Measurements from ENCODE around the gene DCST1.

DCST1 gene

GRCh38 chr1:155012776-155013602 lies 20.6 kb upstream of the DCST1 start:
- H3K9me3 ChIP-seq (ENCODE audit: control insufficient read depth, insufficient read depth, low read length), result no peaks in the 10 kb centered on the region
- H3K4me1 ChIP-seq (ENCODE audit: insufficient read depth, low read length), result peaks cover 28% of the 10 kb centered on the region; the same call in 1 of the 2 replicates
- no peak overlapping the region for H3K9ac ChIP-seq (ENCODE audit: low read depth, low read length)
- peaks cover 2% of the 10 kb centered on the region; the same call in 1 of the 2 replicates for H3K36me3 ChIP-seq (ENCODE audit: insufficient read depth, low read length)

DNA sequence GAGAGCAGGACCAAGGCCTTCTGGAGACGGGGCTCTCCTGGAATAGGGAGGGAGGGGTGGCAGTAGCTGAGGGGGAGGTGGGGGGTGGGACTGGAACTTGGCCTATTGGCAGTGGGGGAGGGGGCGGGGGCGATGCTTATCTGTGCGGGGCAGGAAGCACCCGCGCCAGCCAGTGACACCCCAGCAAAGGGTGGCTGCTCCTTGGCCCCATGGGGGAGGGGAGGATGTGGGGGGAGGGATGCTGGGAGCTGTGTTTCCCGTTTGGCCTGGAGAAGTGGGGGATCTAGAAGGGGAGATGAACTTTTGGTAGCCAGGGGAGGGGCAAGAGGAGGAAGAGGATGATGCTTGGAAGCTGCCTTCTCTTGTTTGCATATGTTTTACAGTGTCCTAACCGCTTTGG lies 20.0 kb upstream of the DCST1 start:
- H3K9ac ChIP-seq (ENCODE audit: low read depth, low read length), result no peak overlapping the region
- H3K4me1 ChIP-seq (ENCODE audit: insufficient read depth, low read length), result peaks cover 24% of the 10 kb centered on the region; the same call in 1 of the 2 replicates
- peaks cover 2% of the 10 kb centered on the region; the same call in 1 of the 2 replicates for H3K36me3 ChIP-seq (ENCODE audit: insufficient read depth, low read length)
- no peaks in the 10 kb centered on the region for H3K9me3 ChIP-seq (ENCODE audit: control insufficient read depth, insufficient read depth, low read length)

DNA sequence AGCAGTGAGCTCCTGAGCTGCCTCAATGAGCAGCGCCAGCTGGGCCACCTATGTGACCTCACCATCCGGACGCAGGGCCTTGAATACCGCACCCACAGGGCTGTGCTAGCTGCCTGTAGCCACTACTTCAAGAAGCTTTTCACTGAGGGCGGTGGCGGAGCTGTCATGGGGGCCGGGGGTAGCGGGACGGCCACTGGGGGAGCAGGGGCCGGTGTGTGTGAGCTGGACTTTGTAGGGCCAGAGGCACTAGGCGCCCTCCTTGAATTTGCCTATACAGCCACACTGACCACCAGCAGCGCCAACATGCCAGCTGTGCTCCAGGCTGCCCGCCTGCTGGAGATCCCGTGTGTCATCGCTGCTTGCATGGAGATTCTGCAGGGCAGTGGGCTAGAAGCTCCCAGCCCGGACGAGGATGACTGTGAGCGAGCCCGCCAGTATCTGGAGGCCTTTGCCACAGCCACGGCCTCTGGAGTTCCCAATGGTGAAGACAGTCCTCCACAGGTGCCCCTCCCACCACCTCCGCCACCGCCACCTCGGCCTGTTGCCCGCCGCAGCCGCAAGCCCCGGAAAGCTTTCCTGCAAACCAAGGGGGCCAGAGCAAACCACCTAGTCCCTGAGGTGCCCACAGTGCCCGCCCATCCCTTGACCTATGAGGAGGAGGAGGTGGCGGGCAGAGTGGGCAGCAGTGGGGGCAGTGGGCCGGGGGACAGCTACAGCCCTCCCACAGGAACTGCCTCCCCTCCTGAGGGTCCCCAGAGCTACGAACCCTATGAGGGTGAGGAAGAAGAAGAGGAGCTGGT lies 18.7 kb upstream of the DCST1 start:
- Histone ChIP-seq H3K4me1 (ENCODE audit: insufficient read depth, low read length) (peaks cover 27% of the 10 kb centered on the region; the same call in 1 of the 2 replicates), H3K9ac (ENCODE audit: low read depth, low read length) (no peak overlapping the region), H3K36me3 (ENCODE audit: insufficient read depth, low read length) (peaks cover 2% of the 10 kb centered on the region; the same call in 1 of the 2 replicates), H3K9me3 (ENCODE audit: control insufficient read depth, insufficient read depth, low read length) (no peaks in the 10 kb centered on the region)

DNA sequence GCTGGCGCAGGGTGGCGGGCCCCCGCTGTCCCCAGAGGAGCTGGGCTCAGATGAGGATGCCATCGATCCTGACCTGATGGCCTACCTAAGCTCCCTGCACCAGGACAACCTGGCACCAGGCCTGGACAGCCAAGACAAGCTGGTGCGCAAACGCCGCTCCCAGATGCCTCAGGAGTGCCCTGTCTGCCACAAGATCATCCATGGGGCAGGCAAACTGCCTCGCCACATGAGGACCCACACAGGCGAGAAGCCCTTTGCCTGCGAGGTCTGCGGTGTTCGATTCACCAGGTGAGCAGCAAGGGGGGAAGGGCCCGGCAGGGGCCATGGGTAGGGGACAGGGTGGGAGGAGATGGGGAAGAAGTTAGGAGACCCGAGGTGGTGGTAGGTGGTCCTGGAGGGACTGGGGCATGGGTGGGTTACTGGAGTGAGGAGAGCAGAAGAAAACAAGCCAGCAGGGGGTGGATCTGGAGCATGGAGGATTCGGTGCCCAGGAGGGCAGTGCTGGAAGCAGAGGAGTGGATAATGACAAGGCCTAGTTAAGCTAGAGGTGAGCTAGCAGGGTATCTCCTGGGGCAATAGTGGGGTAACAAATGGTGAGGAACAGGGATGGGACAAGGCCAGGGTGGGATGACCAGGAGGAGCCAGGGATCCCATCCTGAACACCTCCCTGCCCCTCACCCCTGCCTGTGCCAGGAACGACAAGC lies 17.9 kb upstream of the DCST1 start:
- peaks cover 2% of the 10 kb centered on the region; the same call in 1 of the 2 replicates for H3K36me3 ChIP-seq (ENCODE audit: insufficient read depth, low read length)
- no peaks in the 10 kb centered on the region for H3K9me3 ChIP-seq (ENCODE audit: control insufficient read depth, insufficient read depth, low read length)
- no peak overlapping the region for H3K9ac ChIP-seq (ENCODE audit: low read depth, low read length)
- H3K4me1 ChIP-seq (ENCODE audit: insufficient read depth, low read length), result peaks cover 27% of the 10 kb centered on the region; the same call in 1 of the 2 replicates

- H3K36me3 ChIP-seq (ENCODE audit: insufficient read depth, low read length), result peaks cover 2% of the 10 kb centered on the region; the same call in 1 of the 2 replicates
- no peaks in the 10 kb centered on the region for H3K9me3 ChIP-seq (ENCODE audit: control insufficient read depth, insufficient read depth, low read length)
- peaks cover 27% of the 10 kb centered on the region; the same call in 1 of the 2 replicates for H3K4me1 ChIP-seq (ENCODE audit: insufficient read depth, low read length)
- no peak overlapping the region for H3K9ac ChIP-seq (ENCODE audit: low read depth, low read length)
Observed at GRCh38 chr1:155016231-155016831, 17.3 kb upstream of the DCST1 start.

- Histone ChIP-seq H3K4me1 (ENCODE audit: insufficient read depth, low read length) (peaks cover 21% of the 10 kb centered on the region; the same call in 1 of the 2 replicates), H3K9me3 (ENCODE audit: control insufficient read depth, insufficient read depth, low read length) (no peaks in the 10 kb centered on the region), H3K36me3 (ENCODE audit: insufficient read depth, low read length) (peaks cover 2% of the 10 kb centered on the region; the same call in 1 of the 2 replicates), H3K9ac (ENCODE audit: low read depth, low read length) (peak overlapping the region; percentile 40; the same call in 1 of the 2 replicates)
Observed at GRCh38 chr1:155017041-155017945, 16.3 kb upstream of the DCST1 start.

GRCh38 chr1:155017946-155018316 lies 15.7 kb upstream of the DCST1 start:
- H3K36me3 ChIP-seq (ENCODE audit: insufficient read depth, low read length), result peaks cover 2% of the 10 kb centered on the region; the same call in 1 of the 2 replicates
- H3K4me1 ChIP-seq (ENCODE audit: insufficient read depth, low read length), result peaks cover 17% of the 10 kb centered on the region; the same call in 1 of the 2 replicates
- H3K9me3 ChIP-seq (ENCODE audit: control insufficient read depth, insufficient read depth, low read length), result no peaks in the 10 kb centered on the region
- H3K9ac ChIP-seq (ENCODE audit: low read depth, low read length), result peak overlapping the region; percentile 40; the same call in 1 of the 2 replicates

DNA sequence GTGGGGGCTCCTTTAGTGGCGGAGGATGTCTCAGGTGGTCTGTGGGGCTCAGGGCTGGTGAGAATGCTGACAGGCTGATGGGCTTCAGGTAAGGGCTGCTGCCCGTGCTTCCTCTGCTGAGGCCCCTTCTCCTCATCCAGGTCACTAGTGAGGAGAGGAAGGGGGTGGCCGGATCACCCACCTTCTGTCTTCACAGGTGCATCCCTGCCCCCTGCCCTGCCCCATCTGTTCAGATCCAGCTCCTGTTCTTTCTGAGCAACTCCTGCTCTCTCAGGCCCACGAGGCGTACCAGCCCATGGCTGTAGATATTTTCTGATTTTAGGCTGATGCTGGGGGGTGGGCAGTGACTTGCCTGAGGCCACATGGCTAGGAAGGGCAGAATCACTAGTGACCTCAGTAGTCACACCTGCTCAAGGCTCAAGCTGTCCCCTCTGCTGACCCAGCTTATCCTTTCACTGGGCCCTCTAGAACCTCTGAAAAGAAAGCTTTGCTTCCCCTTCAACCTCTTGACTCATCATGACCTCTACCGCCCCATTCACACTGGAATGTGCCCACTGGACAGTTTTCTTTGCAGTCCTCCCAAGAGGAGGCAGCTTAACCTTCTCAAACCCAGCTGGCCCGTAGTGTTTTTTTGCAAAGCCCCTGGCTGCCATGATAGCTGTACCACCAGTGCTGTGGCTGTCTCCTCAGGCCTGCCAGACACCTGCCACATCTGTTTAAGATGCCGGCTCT lies 14.8 kb upstream of the DCST1 start:
- H3K36me3 ChIP-seq (ENCODE audit: insufficient read depth, low read length), result peaks cover 2% of the 10 kb centered on the region; the same call in 1 of the 2 replicates

GRCh38 chr1:155019377-155020245 lies 14.0 kb upstream of the DCST1 start:
- peaks cover 2% of the 10 kb centered on the region; the same call in 1 of the 2 replicates for H3K36me3 ChIP-seq (ENCODE audit: insufficient read depth, low read length)
- no peaks in the 10 kb centered on the region for H3K9me3 ChIP-seq (ENCODE audit: control insufficient read depth, insufficient read depth, low read length)
- H3K4me1 ChIP-seq (ENCODE audit: insufficient read depth, low read length), result peaks cover 12% of the 10 kb centered on the region; the same call in 1 of the 2 replicates
- no peak overlapping the region for H3K9ac ChIP-seq (ENCODE audit: low read depth, low read length)

More for the DNA sequence above, 14.8 kb upstream of the DCST1 start:
- Histone ChIP-seq H3K4me1 (ENCODE audit: insufficient read depth, low read length) (peaks cover 16% of the 10 kb centered on the region; the same call in 1 of the 2 replicates), H3K9me3 (ENCODE audit: control insufficient read depth, insufficient read depth, low read length) (no peaks in the 10 kb centered on the region), H3K9ac (ENCODE audit: low read depth, low read length) (no peak overlapping the region)

GRCh38 chr1:155022136-155022926 lies 11.3 kb upstream of the DCST1 start:
- peaks cover 18% of the 10 kb centered on the region; the same call in 1 of the 2 replicates for H3K4me1 ChIP-seq (ENCODE audit: insufficient read depth, low read length)

GRCh38 chr1:155022927-155023236 lies 10.7 kb upstream of the DCST1 start:
- H3K9me3 ChIP-seq (ENCODE audit: control insufficient read depth, insufficient read depth, low read length), result no peaks in the 10 kb centered on the region
- H3K36me3 ChIP-seq (ENCODE audit: insufficient read depth, low read length), result no peaks in the 10 kb centered on the region
- H3K4me1 ChIP-seq (ENCODE audit: insufficient read depth, low read length), result peaks cover 15% of the 10 kb centered on the region; the same call in 1 of the 2 replicates
- no peak overlapping the region for H3K9ac ChIP-seq (ENCODE audit: low read depth, low read length)

More at GRCh38 chr1:155022136-155022926, 11.3 kb upstream of the DCST1 start:
- Histone ChIP-seq H3K9me3 (ENCODE audit: control insufficient read depth, insufficient read depth, low read length) (no peaks in the 10 kb centered on the region), H3K9ac (ENCODE audit: low read depth, low read length) (no peak overlapping the region), H3K36me3 (ENCODE audit: insufficient read depth, low read length) (no peaks in the 10 kb centered on the region)

Data from ES-I3 (cell line).